HG02610 (cell line): ENCODE data around the gene KCNE5.
"Not testable (repeated sequence)": the region's sequence is repeated elsewhere in the genome, so short reads cannot be mapped to it uniquely, and the experiment has no call there.

Source experiments
- ATAC-seq: cut with Tn5 transposase; IDR thresholded peaks from one replicate; pipeline ENCODE4 v1.9.1; 2021; ENCODE audit warnings: mild to moderate bottlenecking, moderate library complexity; ENCODE audit not compliant: unreplicated experiment

Gene KCNE5

DNA sequence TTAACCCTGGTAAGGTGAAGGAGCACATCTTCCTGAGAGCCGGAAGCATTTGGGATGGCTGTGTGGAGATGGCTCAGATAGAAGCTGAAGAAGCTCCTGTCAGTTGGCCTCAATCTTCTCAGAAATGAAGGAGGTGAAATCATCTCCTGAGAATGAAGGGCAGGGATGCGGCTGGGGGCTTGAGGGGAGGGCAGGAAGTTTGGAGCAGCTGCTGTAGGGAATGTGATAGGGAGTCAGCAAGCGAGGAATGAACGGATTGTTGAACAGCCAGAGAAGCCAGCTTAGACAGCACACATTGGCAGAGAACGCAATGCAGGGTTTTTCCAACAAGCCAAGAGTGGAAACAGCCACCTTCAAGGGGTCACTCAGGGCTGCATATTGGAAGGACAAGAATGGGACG is 10.0 kb downstream of the KCNE5 start:
- no peak for ATAC-seq

DNA sequence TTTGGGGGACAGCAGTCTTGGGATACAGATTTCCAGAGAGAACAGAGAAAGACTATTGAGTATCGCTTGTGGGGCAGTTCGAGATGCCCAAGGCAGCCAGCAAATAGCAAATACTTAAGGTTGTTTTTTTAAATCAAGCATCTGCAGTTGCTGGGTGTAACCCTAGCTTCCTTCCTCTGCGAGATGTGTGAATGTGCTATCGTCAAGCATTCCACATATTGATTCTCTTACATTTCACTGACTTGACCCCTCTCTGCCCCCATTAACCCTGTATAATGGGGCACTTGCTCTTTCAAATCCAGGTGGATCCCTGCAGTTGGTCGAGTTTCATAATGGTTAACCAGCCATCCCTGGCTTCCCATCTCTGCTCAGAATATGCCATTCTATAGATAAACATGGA is 23.5 kb downstream of the KCNE5 start:
- no peak for ATAC-seq

DNA sequence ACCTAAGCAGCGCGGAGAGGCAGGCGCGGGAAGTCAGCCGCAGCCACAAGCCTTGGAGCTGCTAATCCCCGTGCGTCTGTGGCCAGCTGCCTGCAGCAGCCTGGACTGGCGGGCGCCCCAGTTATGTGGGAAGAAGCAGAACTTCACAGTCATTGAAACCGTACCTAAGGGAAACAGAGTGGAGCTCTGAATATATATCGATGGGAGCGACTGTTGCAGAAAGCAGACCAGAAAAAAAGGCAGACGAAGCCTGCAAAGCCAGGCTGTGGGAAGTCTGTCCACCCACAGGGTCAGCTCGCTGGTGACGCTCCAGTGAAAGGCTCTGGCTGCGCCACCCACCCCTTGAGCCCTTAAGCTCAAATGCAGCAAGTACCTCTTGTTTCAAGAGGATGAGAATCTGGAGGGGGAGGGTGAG is 24.7 kb downstream of the KCNE5 start:
- ATAC-seq = no peak

DNA sequence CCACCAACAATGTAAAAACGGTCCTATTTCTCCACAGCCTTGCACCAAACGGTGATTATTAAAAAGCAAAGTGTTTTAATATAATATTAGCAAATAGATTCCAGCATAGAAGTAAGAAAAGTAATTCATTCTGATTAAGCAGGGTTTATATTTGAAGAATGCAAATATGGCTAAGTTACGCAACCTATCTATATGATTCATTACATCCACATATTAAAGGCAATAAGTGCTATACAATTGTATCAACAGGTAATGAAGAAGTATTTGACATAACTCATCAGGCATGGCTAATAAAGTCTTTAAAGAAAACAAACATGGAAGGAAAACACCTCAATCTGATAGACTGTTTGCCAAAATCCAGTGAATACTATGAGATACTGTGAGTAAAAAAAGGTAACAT is 29.0 kb downstream of the KCNE5 start:
- no peak for ATAC-seq

DNA sequence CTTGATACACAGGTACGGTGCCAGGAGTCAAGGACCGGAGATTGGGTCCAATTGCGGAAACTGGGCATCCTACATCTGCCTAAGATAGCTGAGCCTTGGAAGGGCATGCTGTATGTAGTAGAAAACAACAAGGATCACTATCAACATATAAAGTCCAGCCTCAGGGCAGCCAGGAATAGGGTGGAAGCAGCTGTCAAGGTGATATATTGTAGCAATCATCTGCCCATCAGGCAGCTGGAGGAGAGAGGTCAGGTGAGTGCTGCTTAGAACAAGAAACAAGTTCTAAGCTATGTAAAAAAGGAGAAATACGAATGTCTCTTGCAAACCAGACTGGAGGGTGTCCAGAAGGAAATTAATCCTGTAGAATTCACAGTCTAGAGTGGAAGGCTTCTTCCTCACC is 34.8 kb downstream of the KCNE5 start:
- no peak for ATAC-seq

DNA sequence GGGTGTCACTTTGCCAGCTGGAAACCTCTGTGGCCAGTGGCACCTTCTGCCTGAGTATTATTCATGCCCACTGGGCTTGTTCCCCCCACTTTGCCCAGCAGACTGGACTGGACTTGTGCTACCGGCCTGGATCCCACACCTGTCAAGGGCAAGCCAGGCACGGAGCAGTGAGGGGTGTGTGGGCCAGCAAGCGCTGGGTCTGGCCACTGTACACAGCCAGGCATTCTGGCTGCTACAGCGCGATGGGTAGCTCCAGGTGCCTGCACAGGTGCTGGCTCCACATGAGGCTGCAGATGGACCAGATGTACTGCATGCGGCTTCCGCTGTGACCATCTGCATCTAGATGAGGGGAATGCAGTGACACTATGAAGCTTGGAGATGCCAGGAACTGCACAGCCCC is 39.5 kb downstream of the KCNE5 start:
- no peak for ATAC-seq

DNA sequence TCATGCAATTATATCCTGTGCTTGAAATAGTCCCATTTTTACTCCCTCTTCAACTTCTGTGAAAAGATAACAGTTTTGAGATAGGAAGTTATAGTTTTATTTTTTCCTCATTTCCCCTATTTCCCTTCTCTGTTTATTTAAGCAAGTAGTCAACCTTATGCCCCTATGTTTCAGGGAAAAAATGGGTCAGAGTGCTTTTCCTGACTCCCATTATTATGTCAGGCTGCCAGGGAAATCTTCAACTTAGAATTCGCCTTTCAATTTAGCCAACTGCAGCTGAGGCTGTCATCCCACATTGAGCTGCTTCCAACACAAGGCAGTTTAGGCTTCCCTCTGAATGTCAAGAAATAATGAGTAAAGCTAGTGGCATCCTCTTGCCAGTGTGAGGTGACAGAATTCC is 46.1 kb downstream of the KCNE5 start:
- no peak for ATAC-seq

DNA sequence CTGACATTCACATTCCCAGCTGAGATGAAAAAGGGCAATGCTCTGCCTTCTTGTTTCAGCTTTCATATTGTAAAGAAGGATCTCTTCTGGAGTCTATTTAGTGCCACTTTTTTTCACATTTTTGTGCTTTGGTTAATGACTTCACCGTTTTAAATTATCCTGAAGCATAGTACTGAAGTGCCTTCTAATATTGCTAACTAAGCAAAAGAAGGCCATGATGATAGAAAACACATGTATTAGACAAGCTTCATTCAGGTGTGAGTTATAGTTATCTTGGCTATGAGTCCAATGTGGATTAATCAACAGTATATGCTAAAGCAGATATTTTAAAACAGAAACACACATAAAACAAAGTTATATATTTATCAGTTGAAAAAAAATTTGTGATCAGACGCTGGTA is 47.9 kb downstream of the KCNE5 start:
- no peak for ATAC-seq

DNA sequence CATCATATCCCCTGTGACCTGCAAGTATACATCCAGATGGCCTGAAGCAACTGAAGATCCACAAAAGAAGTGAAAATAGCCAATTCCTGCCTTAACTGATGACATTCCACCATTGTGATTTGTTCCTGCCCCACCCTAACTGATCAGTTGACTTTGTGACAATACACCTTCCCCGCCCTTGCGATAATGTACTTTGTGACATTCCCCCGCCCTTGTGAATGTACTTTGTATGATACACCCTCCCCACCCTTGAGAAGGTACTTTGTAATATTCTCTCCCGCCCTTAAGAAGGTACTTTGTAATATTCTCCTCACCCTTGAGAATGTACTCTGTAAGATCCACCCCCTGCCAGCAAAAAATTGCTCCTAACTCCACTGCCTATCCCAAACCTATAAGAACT is 48.9 kb downstream of the KCNE5 start:
- not testable (repeated sequence) for ATAC-seq
